ENCODE data around the gene MYO5C. TPM values are rescaled to one million over a fixed set of nuclear protein-coding genes. Genes with fewer than 3 reads are reported as not detected.

MYO5C gene
- total and polyA plus RNA-seq, 2 donors (not counting 3 experiments of a cell fraction or from before 2014, with no cell fraction given): 7.5 to 19.4 TPM

DNA sequence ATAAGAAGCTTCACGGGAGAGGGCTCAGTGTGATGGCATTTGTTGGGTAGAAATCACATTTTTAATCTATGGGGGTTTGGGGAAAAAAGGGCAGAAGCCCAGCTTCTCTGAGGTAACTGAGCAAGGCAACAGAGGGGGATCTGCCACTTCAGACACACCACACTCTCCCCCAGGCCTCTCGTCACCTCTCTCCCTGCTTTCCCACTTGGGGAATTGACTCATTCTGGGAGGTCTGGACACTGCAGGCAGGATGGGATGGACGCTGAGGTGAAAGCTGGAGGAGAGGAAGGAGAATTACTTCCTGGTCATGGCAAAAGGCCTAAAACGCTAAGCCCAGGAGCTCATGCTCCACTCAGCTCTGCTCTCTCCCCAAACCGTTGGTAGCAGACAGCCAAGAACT, 33.2 kb downstream of the MYO5C start:
- Histone ChIP-seq H3K4me2 (ENCODE audit: insufficient read depth, low read length) (peak overlapping the region; percentile 12), H3K79me2 (ENCODE audit: control insufficient read depth, insufficient read depth, low read length) (no peaks in the 10 kb centered on the region), H3K9me1 (replicated peaks; ENCODE audit: control insufficient read depth, extremely low read depth, insufficient read depth, low read length) (no peaks in the 10 kb centered on the region), H3K27ac (ENCODE audit: insufficient read depth, low read depth, low read length) (peak overlapping the region; percentile 55), H3K4me1 (ENCODE audit: control insufficient read depth, extremely low read depth, insufficient read depth, low read length) (peaks cover 17% of the 10 kb centered on the region), H3K4me3 (replicated peaks in 1 of 3; ENCODE audit: insufficient read depth in 1 of 3, low read depth in 1 of 3, low read length in 3 of 3) (no peak overlapping the region), H3K9ac (replicated peaks; ENCODE audit: extremely low read depth, insufficient read depth, low read length) (peak overlapping the region; percentile 5), H3K36me3 (ENCODE audit: control insufficient read depth in 2 of 2, extremely low read depth in 1 of 2, insufficient read depth in 2 of 2, low read length in 2 of 2) (no peaks in the 10 kb centered on the region), H3K27me3 (ENCODE audit: control insufficient read depth in 2 of 2, insufficient read depth in 2 of 2, low read length in 2 of 2) (no peaks in the 10 kb centered on the region), H4K20me1 (replicated peaks; ENCODE audit: control insufficient read depth, extremely low read depth, insufficient read depth, low read length) (no peaks in the 10 kb centered on the region), H3K9me3 (replicated peaks; ENCODE audit: control insufficient read depth, insufficient read depth, low read length) (no peaks in the 10 kb centered on the region), H2AFZ (ENCODE audit: low read depth, low read length) (peak overlapping the region; percentile 10)
- dilution Hi-C loops (cut with MboI; ENCODE audit: extremely low pct_ligation_motif_present, low sequenced_read_pairs): no loop called here
- POLR2A ChIA-PET: interaction anchor here (1.0 to 1.4 kb wide), 2 partner anchors 10 to 33 kb away, joined by 6 to 14 read pairs; partner anchors contain the start of gene MYO5C
- TF ChIP-seq FOS (IDR thresholded peaks at IDR 0.05; ENCODE audit: borderline replicate concordance, insufficient read depth, low read length) (no peak), POLR2A (IDR thresholded peaks at IDR 0.05; ENCODE audit: low read depth, low read length) (no peak), CTCF (IDR thresholded peaks at IDR 0.05; ENCODE audit: extremely low read depth in 1 of 2, insufficient read depth in 1 of 2, low read depth in 1 of 2, low read length in 2 of 2) (no peak), GATA2 (IDR thresholded peaks at IDR 0.05; ENCODE audit: insufficient read depth, insufficient read length, low read depth, low read length) (no peak), EZH2 (IDR thresholded peaks at IDR 0.05; ENCODE audit: borderline replicate concordance, low read depth, low read length, severe bottlenecking) (no peak), POLR2AphosphoS5 (IDR thresholded peaks at IDR 0.05; ENCODE audit: insufficient read depth, low read depth, low read length) (no peak), MYC (IDR thresholded peaks at IDR 0.05; ENCODE audit: low read depth, low read length) (no peak), JUN (IDR thresholded peaks at IDR 0.05; ENCODE audit: borderline replicate concordance, insufficient read depth, insufficient read length, low read depth) (no peak)
- TF ChIP-seq, protein P1, sequence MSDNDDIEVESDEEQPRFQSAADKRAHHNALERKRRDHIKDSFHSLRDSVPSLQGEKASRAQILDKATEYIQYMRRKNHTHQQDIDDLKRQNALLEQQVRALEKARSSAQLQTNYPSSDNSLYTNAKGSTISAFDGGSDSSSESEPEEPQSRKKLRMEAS (IDR thresholded peaks at IDR 0.05; ENCODE audit: insufficient read depth, insufficient read length): no peak
- CTCF ChIA-PET: interaction anchor here (0.8 to 2.2 kb wide), 13 partner anchors 9 to 473 kb away, joined by 3 to 14 read pairs (median 5); partner anchors contain the start of gene MYO5C
- FAIRE-seq (peak; percentile 50), DNase-seq (ENCODE audit: low read depth, low spot score) (peak; percentile 31)
- intact Hi-C loops (cut with micrococcal nuclease): loop anchor here (1.0 kb wide), 1 partner anchor 33 kb away; the partner anchor contains the start of gene MYO5C
- TSS peak; percentile 97 for BruUV-seq (replicated peaks)
